Adipose tissue (tissue), 3 donors: Measurements from ENCODE around the gene LURAP1L. TPM values are rescaled to one million over a fixed set of nuclear protein-coding genes. Genes with fewer than 3 reads are reported as not detected.

Experiments used
- H3K27ac ChIP-seq: one replicate; pipeline ENCODE4 v1.5.1; 2013; ENCODE audit warnings: low read depth, low read length
- WGBS, 3 donors: extraction: QIAGEN DNeasy Blood & Tissue Kit; methylation state at CpG; one replicate each; pipeline ENCODE4 v1.1.7; 2013; 5-methylcytosine and 5-hydroxymethylcytosine counted together
- polyA plus RNA-seq, 3 donors: library from polyadenylated mRNA; stranded (reverse); fragments of 200-250 nt; gene quantifications; one replicate each; pipeline ENCODE4 v1.2.3, GENCODE V29; 2013
- donor health status: healthy with polysubstance abuse.
- donor health status: Bipolar disorder and iron deficiency.
- donor health status: healthy.

LURAP1L gene, protein sequence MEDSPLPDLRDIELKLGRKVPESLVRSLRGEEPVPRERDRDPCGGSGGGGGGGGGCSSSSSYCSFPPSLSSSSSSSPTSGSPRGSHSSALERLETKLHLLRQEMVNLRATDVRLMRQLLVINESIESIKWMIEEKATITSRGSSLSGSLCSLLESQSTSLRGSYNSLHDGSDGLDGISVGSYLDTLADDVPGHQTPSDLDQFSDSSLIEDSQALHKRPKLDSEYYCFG
- 10 to 100 TPM in 2 of 3 donors, 1 to 10 TPM in 1; 9.9 to 18.7 (median 11.1) TPM for polyA plus RNA-seq

GRCh38 chr9:12774861-12775678, at the start of gene LURAP1L:
LURAP1L (plus strand) TSS chr9:12775020; CDS start chr9:12775716, 696 bp downstream.
- 0 to 1% (median 0%) methylated on average over 34 of the region's 34 CpGs for WGBS, 3 donors
- H3K27ac ChIP-seq = peak within 1 kb of the TSS; percentile 65

- WGBS, 3 donors = 92 to 98% (median 95%) methylated on average over 2 of the region's 2 CpGs
- no peak overlapping the region for H3K27ac ChIP-seq
These were observed 48.0 kb upstream of the LURAP1L start for GRCh38 chr9:12726795-12727194.

DNA sequence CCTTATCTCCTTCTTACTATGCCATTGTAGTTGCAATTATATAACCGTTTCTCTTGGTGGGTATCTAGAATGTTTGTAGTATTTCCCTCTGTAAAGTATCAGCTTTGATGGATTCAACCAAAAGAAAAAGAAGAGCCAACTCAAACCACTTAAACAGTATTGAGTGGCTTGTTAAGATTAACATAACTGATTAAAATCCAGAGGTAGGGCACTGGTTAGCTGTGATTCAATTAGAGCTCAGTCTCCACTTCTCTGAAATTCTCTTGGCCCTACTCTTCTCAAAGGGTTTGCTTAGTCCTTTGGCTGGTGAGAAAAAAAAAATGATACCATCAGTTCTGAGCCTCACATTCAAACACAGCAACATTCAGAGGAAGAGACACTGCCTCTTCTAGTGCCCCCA, 44.6 kb upstream of the LURAP1L start:
- WGBS, 3 donors = 86 to 88% (median 88%) methylated on average over 1 of the region's 1 CpG
- H3K27ac ChIP-seq = no peak overlapping the region

DNA sequence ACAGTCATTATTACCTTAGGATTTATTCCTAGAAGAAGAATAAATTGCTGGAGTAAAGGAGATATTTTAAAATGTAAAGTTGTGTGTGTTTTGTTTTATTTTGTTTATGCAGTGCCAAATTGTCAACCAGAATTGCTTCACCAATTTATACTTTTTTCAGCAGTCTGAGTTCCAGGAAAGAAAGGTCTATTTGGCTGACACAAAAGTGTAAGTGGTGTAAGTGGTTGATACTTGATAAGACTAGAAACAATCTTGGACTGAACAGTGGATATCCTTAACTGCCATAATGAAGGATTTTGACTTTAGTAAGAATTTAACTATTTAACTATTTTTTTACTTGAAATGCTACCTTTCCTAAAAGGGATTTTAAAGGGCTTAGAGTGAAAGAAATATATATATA, 43.9 kb upstream of the LURAP1L start:
- H3K27ac ChIP-seq = no peak overlapping the region

GRCh38 chr9:12732971-12733370, 41.8 kb upstream of the LURAP1L start:
- H3K27ac ChIP-seq = no peak overlapping the region
- WGBS, 3 donors = 74 to 82% (median 78%) methylated on average over 3 of the region's 3 CpGs

DNA sequence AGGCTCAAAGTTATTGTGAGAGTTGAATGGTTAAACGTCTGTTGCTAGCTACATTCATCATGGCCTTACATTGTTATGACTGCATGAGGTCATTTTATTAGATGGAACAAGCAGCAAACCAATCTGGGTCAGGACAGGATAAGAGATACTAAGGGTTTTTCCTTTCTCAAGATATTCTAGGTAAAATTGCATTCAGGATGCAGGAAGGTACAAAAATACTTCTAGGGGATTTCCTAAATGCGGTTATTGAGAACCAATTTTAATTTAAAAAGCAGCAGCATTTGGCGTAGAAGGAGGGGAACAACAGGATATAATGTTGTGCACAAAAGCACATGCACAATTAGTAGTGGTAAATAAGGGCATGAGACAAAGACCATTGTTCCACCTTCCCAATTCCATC, 39.2 kb upstream of the LURAP1L start:
- no peak overlapping the region for H3K27ac ChIP-seq
- WGBS, 3 donors = 43 to 59% (median 45%) methylated on average over 3 of the region's 3 CpGs

GRCh38 chr9:12737871-12738270, 36.9 kb upstream of the LURAP1L start:
- no peak overlapping the region for H3K27ac ChIP-seq
- WGBS, 3 donors = 0% methylated on average over 1 of the region's 1 CpG

GRCh38 chr9:12739014-12739652, 35.7 kb upstream of the LURAP1L start:
- no peak overlapping the region for H3K27ac ChIP-seq

- H3K27ac ChIP-seq = no peak overlapping the region
- 83 to 89% (median 89%) methylated on average over 2 of the region's 2 CpGs for WGBS, 3 donors
These were observed 34.0 kb upstream of the LURAP1L start for GRCh38 chr9:12740845-12741244.

GRCh38 chr9:12748016-12748415, 26.8 kb upstream of the LURAP1L start:
- H3K27ac ChIP-seq = no peak overlapping the region
- WGBS, 3 donors = 87 to 91% (median 87%) methylated on average over 1 of the region's 1 CpG

DNA sequence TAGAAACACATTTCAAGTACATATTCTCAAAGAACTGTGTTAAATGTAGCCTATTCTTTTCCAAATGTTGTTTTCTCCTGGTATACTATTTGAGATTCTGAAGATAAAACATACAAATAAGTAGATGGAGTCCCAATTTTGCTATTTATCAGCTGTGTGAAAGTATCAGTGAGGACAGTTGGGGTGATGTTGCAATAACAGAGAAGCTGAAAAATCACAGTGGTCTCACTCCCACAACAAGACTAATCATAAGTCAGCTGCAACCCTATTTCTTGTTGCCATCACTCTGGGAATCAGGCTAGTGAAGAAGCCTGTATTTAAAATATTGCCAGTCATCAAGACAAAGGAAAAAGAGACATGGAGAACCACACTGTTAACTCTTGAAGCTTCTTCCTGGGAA, 25.9 kb upstream of the LURAP1L start:
- H3K27ac ChIP-seq = no peak overlapping the region

GRCh38 chr9:12753931-12754330, 20.9 kb upstream of the LURAP1L start:
- no peak overlapping the region for H3K27ac ChIP-seq
- 78 to 95% (median 82%) methylated on average over 3 of the region's 3 CpGs for WGBS, 3 donors

DNA sequence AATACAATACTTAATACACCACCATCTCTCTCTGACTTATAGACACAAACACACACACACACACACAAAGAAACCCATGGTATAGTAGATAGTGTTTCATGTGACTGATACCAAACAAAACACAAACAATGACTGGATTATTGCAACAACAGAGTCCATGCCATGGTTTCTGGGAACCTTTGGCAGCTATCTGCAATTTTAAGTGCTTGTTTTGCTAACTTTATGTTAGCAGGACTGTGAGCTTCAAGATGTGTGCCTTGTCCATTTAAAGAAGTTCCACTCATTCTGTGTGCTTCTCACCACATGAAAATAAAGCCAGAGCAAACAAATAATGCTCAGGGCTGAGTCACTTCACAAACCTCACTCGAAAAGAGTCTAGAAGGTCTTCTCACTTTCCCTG, 15.1 kb upstream of the LURAP1L start:
- no peak overlapping the region for H3K27ac ChIP-seq
- WGBS, 3 donors = 66 to 91% (median 80%) methylated on average over 1 of the region's 1 CpG

DNA sequence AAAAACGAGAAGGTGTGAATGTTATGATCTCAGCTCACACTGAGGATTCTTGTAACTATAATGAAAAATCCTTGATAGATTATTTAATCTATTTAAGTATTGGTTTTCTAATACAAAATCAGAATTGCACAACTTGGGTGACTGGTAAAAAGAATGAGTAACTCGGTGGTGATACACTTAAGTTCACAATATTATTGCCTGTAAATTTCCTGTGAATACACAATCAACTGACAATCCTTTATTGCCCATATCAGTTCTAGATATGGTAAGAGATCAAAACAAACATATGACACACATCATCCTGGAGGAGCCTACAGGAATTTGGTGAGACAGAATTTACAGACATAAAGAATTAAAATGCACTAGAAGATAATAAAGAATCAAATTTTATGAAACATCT, 14.1 kb upstream of the LURAP1L start:
- 0 to 40% (median 0%) methylated on average over 2 of the region's 2 CpGs for WGBS, 3 donors
- no peak overlapping the region for H3K27ac ChIP-seq

- 48 to 80% (median 74%) methylated on average over 1 of the region's 1 CpG for WGBS, 3 donors
- no peak overlapping the region for H3K27ac ChIP-seq
These were observed 10.7 kb upstream of the LURAP1L start for GRCh38 chr9:12764150-12764549.

DNA sequence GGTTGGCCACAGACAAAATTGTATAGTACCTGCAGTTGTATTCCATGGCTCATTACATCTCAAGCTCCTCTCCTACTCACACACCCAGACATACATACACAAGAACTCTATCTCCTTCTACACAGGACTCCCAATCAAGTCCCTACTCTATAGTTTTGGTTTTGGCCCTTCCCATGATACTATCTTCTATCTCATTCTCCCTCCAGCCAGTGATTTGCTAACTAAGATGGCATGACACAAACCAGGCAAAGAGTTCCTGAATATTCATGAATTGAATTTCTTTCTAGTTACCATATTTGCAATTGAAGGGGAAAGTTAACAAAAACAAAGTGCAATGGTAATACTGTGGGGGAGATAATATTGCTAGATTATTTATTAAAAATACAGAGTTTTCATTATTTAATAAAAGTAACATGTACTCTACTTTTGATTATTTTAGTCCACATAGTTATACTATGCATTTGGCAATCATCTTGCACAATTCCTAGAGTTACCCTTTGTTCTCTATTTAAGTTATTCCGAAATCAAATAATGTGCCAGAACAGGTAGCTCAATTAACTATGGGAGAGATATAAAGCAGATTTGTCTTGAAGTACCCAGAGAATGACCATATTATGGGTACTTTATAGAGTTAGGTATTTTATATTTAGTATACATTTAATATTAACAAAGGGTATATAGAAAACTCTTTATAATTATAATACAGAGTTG, 9.6 kb upstream of the LURAP1L start:
- no peak overlapping the region for H3K27ac ChIP-seq
- WGBS, 3 donors = 82 to 84% (median 83%) methylated on average over 1 of the region's 1 CpG

- WGBS, 3 donors = 49 to 73% (median 68%) methylated on average over 1 of the region's 1 CpG
- H3K27ac ChIP-seq = no peak overlapping the region
These were observed 8.5 kb upstream of the LURAP1L start for GRCh38 chr9:12766357-12766756.

DNA sequence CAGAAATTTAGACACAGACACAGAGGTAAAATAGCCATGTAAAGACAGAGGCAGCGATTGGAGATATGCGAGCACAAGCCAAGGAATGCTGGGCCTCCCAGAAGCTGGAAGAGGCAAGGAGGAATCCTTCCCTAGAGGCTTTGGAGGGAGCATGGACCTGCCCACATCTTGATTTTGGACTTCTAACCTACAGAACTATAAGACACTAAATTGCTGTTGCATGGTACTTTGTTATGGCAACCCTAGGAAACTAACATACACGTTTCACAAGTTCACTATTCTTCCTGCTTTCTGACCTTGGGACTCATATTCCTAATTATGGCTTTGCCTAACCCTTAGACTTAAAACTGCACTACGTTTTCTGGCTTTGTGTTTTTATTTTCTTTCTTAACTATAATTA, 4.6 kb upstream of the LURAP1L start:
- 80 to 84% (median 84%) methylated on average over 4 of the region's 4 CpGs for WGBS, 3 donors
- H3K27ac ChIP-seq = no peak overlapping the region

- WGBS, 3 donors = 65 to 79% (median 67%) methylated on average over 3 of the region's 3 CpGs
- H3K27ac ChIP-seq = no peak overlapping the region
These were observed 2.9 kb upstream of the LURAP1L start for GRCh38 chr9:12771891-12772290.
